ENCODE results near the gene DNAJC3. TPM values are rescaled to one million over a fixed set of nuclear protein-coding genes. Genes with fewer than 3 reads are reported as not detected.

The DNAJC3 gene
- total and polyA plus RNA-seq, 2 experiments from 2014 or later, result 27.1 to 91.4 TPM

DNA sequence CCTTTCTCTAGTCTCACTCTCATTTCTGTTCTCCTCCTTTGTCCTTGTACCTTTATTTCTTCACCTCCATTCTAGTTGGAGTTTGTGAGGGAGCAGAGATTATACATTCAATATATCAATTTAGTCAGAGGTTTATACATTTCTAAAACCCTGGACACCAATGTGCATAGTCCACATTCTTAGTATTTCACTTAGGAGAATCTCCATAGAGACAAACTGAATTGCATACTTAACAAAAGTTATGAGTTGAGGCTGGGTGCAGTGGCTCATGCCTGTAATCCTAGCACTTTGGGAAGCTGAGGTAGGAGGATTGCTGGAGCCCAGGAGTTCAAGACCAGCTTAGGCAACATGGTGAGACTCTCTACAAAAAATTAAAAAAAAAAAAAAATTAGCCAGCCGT, 45.3 kb downstream of the DNAJC3 start:
- Histone ChIP-seq H4K20me1 (ENCODE audit: insufficient read depth, poor library complexity, severe bottlenecking) (peaks cover 3% of the 10 kb centered on the region), H3K9me3 (ENCODE audit: low read depth) (no peaks in the 10 kb centered on the region), H3K9me2 (replicated peaks; ENCODE audit: insufficient read depth) (no peaks in the 10 kb centered on the region), H3K27me3 (no peaks in the 10 kb centered on the region), H3K36me3 (replicated peaks; ENCODE audit: insufficient read depth, low read depth) (no peaks in the 10 kb centered on the region), H3K4me2 (no peak overlapping the region), H3K4me1 (ENCODE audit: insufficient read depth) (no peaks in the 10 kb centered on the region), H3K27ac (no peak overlapping the region), H3K79me2 (peaks cover 43% of the 10 kb centered on the region), H2AFZ (no peak overlapping the region), H3K4me3 (no peak overlapping the region)
- TF ChIP-seq EZH2 (IDR thresholded peaks at IDR 0.05; ENCODE audit: borderline replicate concordance), result no peak
- no peak for TF ChIP-seq CTCF (IDR thresholded peaks at IDR 0.05; ENCODE audit: poor library complexity)
- TF ChIP-seq EZH2phosphoT487 (IDR thresholded peaks at IDR 0.05; ENCODE audit: low read depth, severe bottlenecking, unreplicated experiment), result no peak
- 85% methylated on average over 1 of the region's 1 CpG for WGBS (ENCODE audit: low lambda C conversion rate, missing lambda C conversion rate)
- DNase-seq (ENCODE audit: low spot score), result no peak

DNA sequence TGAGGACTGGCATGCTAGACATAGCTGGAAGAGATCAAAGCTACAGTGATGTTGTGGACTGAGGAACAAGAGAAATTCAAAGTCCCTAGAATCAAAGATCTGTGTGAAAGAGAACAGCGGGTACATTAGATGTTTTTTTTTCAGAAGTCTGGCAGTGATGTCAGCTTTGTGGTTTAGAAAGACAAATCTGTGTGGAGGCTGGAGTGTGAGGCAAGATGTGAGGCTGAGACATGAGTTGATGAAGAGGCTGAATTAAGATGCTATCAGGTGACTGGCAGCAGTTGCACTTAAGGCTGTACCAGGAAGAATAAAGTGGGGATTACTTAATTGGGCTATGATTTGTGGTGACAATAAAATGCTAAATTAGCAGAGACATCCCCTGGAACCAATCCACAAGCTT, 46.5 kb downstream of the DNAJC3 start:
- no peaks in the 10 kb centered on the region for H3K4me1 ChIP-seq (ENCODE audit: insufficient read depth)
- no peak overlapping the region for H3K4me3 ChIP-seq
- TF ChIP-seq EZH2 (IDR thresholded peaks at IDR 0.05; ENCODE audit: borderline replicate concordance) (no peak), EZH2phosphoT487 (IDR thresholded peaks at IDR 0.05; ENCODE audit: low read depth, severe bottlenecking, unreplicated experiment) (no peak), CTCF (IDR thresholded peaks at IDR 0.05; ENCODE audit: poor library complexity) (no peak)
- H3K9me3 ChIP-seq (ENCODE audit: low read depth), result no peaks in the 10 kb centered on the region
- no peak overlapping the region for H3K4me2 ChIP-seq
- H4K20me1 ChIP-seq (ENCODE audit: insufficient read depth, poor library complexity, severe bottlenecking), result peaks cover 7% of the 10 kb centered on the region
- peaks cover 50% of the 10 kb centered on the region for H3K79me2 ChIP-seq
- 100% methylated on average over 1 of the region's 1 CpG for WGBS (ENCODE audit: low lambda C conversion rate, missing lambda C conversion rate)
- peaks cover 4% of the 10 kb centered on the region for H3K36me3 ChIP-seq (replicated peaks; ENCODE audit: insufficient read depth, low read depth)
- no peak overlapping the region for H3K27ac ChIP-seq
- DNase-seq (ENCODE audit: low spot score), result no peak
- no peak overlapping the region for H2AFZ ChIP-seq
- H3K27me3 ChIP-seq, result no peaks in the 10 kb centered on the region
- no peaks in the 10 kb centered on the region for H3K9me2 ChIP-seq (replicated peaks; ENCODE audit: insufficient read depth)

DNA sequence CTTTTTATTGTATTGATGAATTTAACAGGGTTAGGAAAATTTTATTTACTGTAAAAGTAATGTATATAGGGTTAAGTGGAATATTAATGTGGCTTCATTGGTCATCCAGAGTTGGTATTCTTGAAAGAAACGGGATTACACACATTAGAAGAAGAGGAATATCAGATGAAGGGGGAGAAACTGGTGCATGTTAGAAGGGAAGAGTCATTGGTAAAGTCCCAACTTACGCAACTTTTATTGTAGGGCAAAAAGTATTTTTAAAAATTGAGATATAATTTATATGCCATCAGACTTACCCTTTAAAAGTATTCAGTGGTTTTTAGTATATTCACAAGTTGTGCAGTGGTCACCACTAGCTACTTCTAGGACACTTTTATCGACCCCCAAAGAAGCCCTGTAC, 47.3 kb downstream of the DNAJC3 start:
- Histone ChIP-seq H3K9me2 (replicated peaks; ENCODE audit: insufficient read depth) (no peaks in the 10 kb centered on the region), H3K4me2 (no peak overlapping the region), H3K4me3 (no peak overlapping the region), H3K4me1 (ENCODE audit: insufficient read depth) (no peaks in the 10 kb centered on the region), H3K27ac (no peak overlapping the region), H3K9me3 (ENCODE audit: low read depth) (no peaks in the 10 kb centered on the region), H3K36me3 (replicated peaks; ENCODE audit: insufficient read depth, low read depth) (peaks cover 4% of the 10 kb centered on the region), H3K79me2 (peaks cover 49% of the 10 kb centered on the region), H4K20me1 (ENCODE audit: insufficient read depth, poor library complexity, severe bottlenecking) (peaks cover 7% of the 10 kb centered on the region), H2AFZ (no peak overlapping the region), H3K27me3 (no peaks in the 10 kb centered on the region)
- DNase-seq (ENCODE audit: low spot score), result no peak
- TF ChIP-seq EZH2phosphoT487 (IDR thresholded peaks at IDR 0.05; ENCODE audit: low read depth, severe bottlenecking, unreplicated experiment), result no peak
- WGBS (ENCODE audit: low lambda C conversion rate, missing lambda C conversion rate), result 95% methylated on average over 3 of the region's 3 CpGs

DNA sequence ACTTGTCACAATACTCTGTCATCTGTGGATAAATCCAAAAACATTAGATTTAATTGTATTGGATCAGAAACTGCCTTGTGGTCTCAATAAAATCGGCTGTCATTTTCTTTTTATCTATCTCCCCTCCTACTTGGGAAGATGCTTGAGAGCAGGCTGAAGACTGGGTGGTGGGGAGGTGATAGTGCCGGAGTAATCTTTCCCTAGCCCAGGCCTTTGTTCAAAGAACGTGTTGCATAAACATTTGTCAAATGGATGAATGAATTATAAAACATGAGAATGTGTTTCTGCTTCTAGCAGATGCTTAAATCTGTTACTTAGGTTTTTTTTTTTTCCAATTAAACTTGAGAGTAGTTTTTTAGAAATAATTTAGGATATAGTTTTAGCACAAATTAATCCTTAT, 49.9 kb downstream of the DNAJC3 start:
- TF ChIP-seq EZH2 (IDR thresholded peaks at IDR 0.05; ENCODE audit: borderline replicate concordance) (no peak), CTCF (IDR thresholded peaks at IDR 0.05; ENCODE audit: poor library complexity) (no peak), EZH2phosphoT487 (IDR thresholded peaks at IDR 0.05; ENCODE audit: low read depth, severe bottlenecking, unreplicated experiment) (no peak)
- H3K79me2 ChIP-seq, result peaks cover 59% of the 10 kb centered on the region

More for the DNA sequence above, 49.9 kb downstream of the DNAJC3 start:
- H3K9me3 ChIP-seq (ENCODE audit: low read depth), result no peaks in the 10 kb centered on the region
- no peak overlapping the region for H3K27ac ChIP-seq
- H3K27me3 ChIP-seq, result no peaks in the 10 kb centered on the region
- no peak overlapping the region for H3K4me3 ChIP-seq
- H4K20me1 ChIP-seq (ENCODE audit: insufficient read depth, poor library complexity, severe bottlenecking), result peaks cover 7% of the 10 kb centered on the region
- 73% methylated on average over 3 of the region's 3 CpGs for WGBS (ENCODE audit: low lambda C conversion rate, missing lambda C conversion rate)
- H3K9me2 ChIP-seq (replicated peaks; ENCODE audit: insufficient read depth), result no peaks in the 10 kb centered on the region
- no peak overlapping the region for H3K4me2 ChIP-seq
- DNase-seq (ENCODE audit: low spot score), result no peak
- H3K4me1 ChIP-seq (ENCODE audit: insufficient read depth), result no peaks in the 10 kb centered on the region
- no peak overlapping the region for H2AFZ ChIP-seq
- H3K36me3 ChIP-seq (replicated peaks; ENCODE audit: insufficient read depth, low read depth), result peaks cover 4% of the 10 kb centered on the region
